Central memory CD8-positive, alpha-beta T cell (primary cell): ENCODE measurements around the gene STK26.
"Not testable (repeated sequence)": the region's sequence is repeated elsewhere in the genome, so short reads cannot be mapped to it uniquely, and the experiment has no call there.

Source experiments
- ATAC-seq: fragments of 150-1000 bp; cut with Tn5 transposase; replicated peaks from 2 replicates; pipeline ENCODE4 v1.10.0; 2022; ENCODE audit warnings: mild to moderate bottlenecking, moderate FRiP score, moderate number of reproducible peaks; ENCODE audit not compliant: poor library complexity, severe bottlenecking; ENCODE audit errors: extremely low read depth
- DNase-seq, 2 donors: peaks; one replicate each; pipeline ENCODE4 v3.0.0; 2021; ENCODE audit warnings: low spot score in 2 of 2
- H3K27ac Mint-ChIP-seq: one replicate; pipeline ENCODE4 v1.8.0; 2022; ENCODE audit warnings: low read depth, mild to moderate bottlenecking, moderate library complexity, mixed read lengths
- H3K27me3 Mint-ChIP-seq: one replicate; pipeline ENCODE4 v1.8.0; 2022; ENCODE audit warnings: mixed read lengths
- H3K36me3 Mint-ChIP-seq: one replicate; pipeline ENCODE4 v1.8.0; 2022; ENCODE audit warnings: mild to moderate bottlenecking, moderate library complexity, mixed read lengths; ENCODE audit not compliant: insufficient read depth
- H3K4me1 Mint-ChIP-seq: one replicate; pipeline ENCODE4 v1.8.0; 2022; ENCODE audit warnings: mixed read lengths
- H3K4me3 Mint-ChIP-seq: one replicate; pipeline ENCODE4 v1.8.0; 2022; ENCODE audit warnings: mild to moderate bottlenecking, moderate library complexity, mixed read lengths
- H3K9me3 Mint-ChIP-seq: one replicate; pipeline ENCODE4 v1.8.0; 2022; ENCODE audit warnings: mixed read lengths

STK26 gene

GRCh38 chrX:132022967-132023895 is at the start of gene STK26:
Gene STK26, plus strand, starts transcription at chrX:132023302. Its CDS starts 316 bp downstream, at chrX:132023618.
- no peaks in the 10 kb centered on the region for H3K27me3 Mint-ChIP-seq
- H3K4me1 Mint-ChIP-seq = peaks cover 27% of the 10 kb centered on the region
- ATAC-seq (peak; percentile 83), DNase-seq (peak; percentile 55 to 65)
- peak within 1 kb of the TSS; percentile 85 for H3K27ac Mint-ChIP-seq
- peak within 1 kb of the TSS; percentile 85 for H3K4me3 Mint-ChIP-seq
- H3K36me3 Mint-ChIP-seq = peaks cover 10% of the 10 kb centered on the region
- H3K9me3 Mint-ChIP-seq = no peaks in the 10 kb centered on the region

GRCh38 chrX:131975851-131976250 is 47.3 kb upstream of the STK26 start:
- Mint-ChIP-seq H3K36me3 (no peaks in the 10 kb centered on the region), H3K27ac (no peak overlapping the region), H3K4me1 (no peaks in the 10 kb centered on the region), H3K27me3 (no peaks in the 10 kb centered on the region), H3K9me3 (no peaks in the 10 kb centered on the region), H3K4me3 (no peak overlapping the region)
- DNase-seq = no peak
- no peak for ATAC-seq

GRCh38 chrX:131977619-131978018 is 45.5 kb upstream of the STK26 start:
- no peaks in the 10 kb centered on the region for H3K27me3 Mint-ChIP-seq
- H3K27ac Mint-ChIP-seq = no peak overlapping the region
- H3K4me1 Mint-ChIP-seq = peaks cover 15% of the 10 kb centered on the region
- no peak for ATAC-seq
- no peak overlapping the region for H3K4me3 Mint-ChIP-seq
- DNase-seq = no peak
- no peaks in the 10 kb centered on the region for H3K9me3 Mint-ChIP-seq
- no peaks in the 10 kb centered on the region for H3K36me3 Mint-ChIP-seq

GRCh38 chrX:131979116-131979515 is 44.0 kb upstream of the STK26 start:
- Mint-ChIP-seq H3K4me3 (no peak overlapping the region), H3K4me1 (peaks cover 20% of the 10 kb centered on the region), H3K9me3 (no peaks in the 10 kb centered on the region), H3K27ac (no peak overlapping the region), H3K36me3 (no peaks in the 10 kb centered on the region), H3K27me3 (no peaks in the 10 kb centered on the region)
- ATAC-seq (no peak), DNase-seq (no peak)

- H3K9me3 Mint-ChIP-seq = no peaks in the 10 kb centered on the region
- peaks cover 4% of the 10 kb centered on the region for H3K36me3 Mint-ChIP-seq
- H3K27me3 Mint-ChIP-seq = no peaks in the 10 kb centered on the region
- DNase-seq (no peak), ATAC-seq (no peak)
- H3K27ac Mint-ChIP-seq = peak overlapping the region; percentile 85
- peak overlapping the region; percentile 25 for H3K4me3 Mint-ChIP-seq
- H3K4me1 Mint-ChIP-seq = peaks cover 55% of the 10 kb centered on the region
Observed at GRCh38 chrX:131985526-131986049, 37.5 kb upstream of the STK26 start.

- Mint-ChIP-seq H3K4me1 (peaks cover 49% of the 10 kb centered on the region), H3K9me3 (no peaks in the 10 kb centered on the region), H3K4me3 (peak overlapping the region; percentile 67), H3K27me3 (no peaks in the 10 kb centered on the region), H3K36me3 (peaks cover 4% of the 10 kb centered on the region), H3K27ac (peak overlapping the region; percentile 91)
- DNase-seq (peak in 1 of 2 donors; percentile 23), ATAC-seq (peak; percentile 96)
Observed at GRCh38 chrX:131987252-131987651, 35.9 kb upstream of the STK26 start.

- peaks cover 43% of the 10 kb centered on the region for H3K4me1 Mint-ChIP-seq
- DNase-seq (no peak), ATAC-seq (no peak)
- peak overlapping the region; percentile 25 for H3K27ac Mint-ChIP-seq
- H3K4me3 Mint-ChIP-seq = no peak overlapping the region
- no peaks in the 10 kb centered on the region for H3K27me3 Mint-ChIP-seq
- H3K36me3 Mint-ChIP-seq = peaks cover 4% of the 10 kb centered on the region
- no peaks in the 10 kb centered on the region for H3K9me3 Mint-ChIP-seq
Observed at GRCh38 chrX:131988236-131988635, 34.9 kb upstream of the STK26 start.

- Mint-ChIP-seq H3K4me3 (no peak overlapping the region), H3K36me3 (no peaks in the 10 kb centered on the region), H3K4me1 (peaks cover 14% of the 10 kb centered on the region), H3K27me3 (no peaks in the 10 kb centered on the region), H3K27ac (no peak overlapping the region), H3K9me3 (no peaks in the 10 kb centered on the region)
- ATAC-seq = no peak
- no peak for DNase-seq
Observed at GRCh38 chrX:132001127-132001526, 22.0 kb upstream of the STK26 start.

- H3K27ac Mint-ChIP-seq = no peak overlapping the region
- H3K4me1 Mint-ChIP-seq = peaks cover 18% of the 10 kb centered on the region
- no peak for DNase-seq
- no peaks in the 10 kb centered on the region for H3K27me3 Mint-ChIP-seq
- ATAC-seq = no peak
- no peak overlapping the region for H3K4me3 Mint-ChIP-seq
- no peaks in the 10 kb centered on the region for H3K36me3 Mint-ChIP-seq
- H3K9me3 Mint-ChIP-seq = no peaks in the 10 kb centered on the region
Observed at GRCh38 chrX:132004728-132005127, 18.4 kb upstream of the STK26 start.

GRCh38 chrX:132009350-132009749 is 13.8 kb upstream of the STK26 start:
- DNase-seq = no peak
- no peak for ATAC-seq
- Mint-ChIP-seq H3K27me3 (no peaks in the 10 kb centered on the region), H3K4me1 (peaks cover 5% of the 10 kb centered on the region), H3K4me3 (no peak overlapping the region), H3K36me3 (no peaks in the 10 kb centered on the region), H3K27ac (no peak overlapping the region), H3K9me3 (no peaks in the 10 kb centered on the region)

- ATAC-seq, H3K4me1 Mint-ChIP-seq, DNase-seq, H3K36me3 Mint-ChIP-seq, H3K27ac Mint-ChIP-seq, H3K27me3 Mint-ChIP-seq, H3K4me3 Mint-ChIP-seq, H3K9me3 Mint-ChIP-seq: not testable (repeated sequence)
Observed at GRCh38 chrX:132010213-132010612, 12.9 kb upstream of the STK26 start.

GRCh38 chrX:132015875-132016274 is 7.2 kb upstream of the STK26 start:
- no peaks in the 10 kb centered on the region for H3K36me3 Mint-ChIP-seq
- H3K27ac Mint-ChIP-seq = peak overlapping the region; percentile 46
- ATAC-seq (no peak), DNase-seq (no peak)
- no peak overlapping the region for H3K4me3 Mint-ChIP-seq
- H3K9me3 Mint-ChIP-seq = no peaks in the 10 kb centered on the region
- H3K4me1 Mint-ChIP-seq = peaks cover 18% of the 10 kb centered on the region
- no peaks in the 10 kb centered on the region for H3K27me3 Mint-ChIP-seq
